Smooth muscle cell (in vitro differentiated cells): ENCODE measurements around the gene FOXR1. TPM values are rescaled to one million over a fixed set of nuclear protein-coding genes. Genes with fewer than 3 reads are reported as not detected.

Experiments
- DNase-seq: peaks from one replicate; lab custom pipeline; 2025; ENCODE audit not compliant: unreplicated experiment; lab: John Stamatoyannopoulos, UW
- H2AFZ ChIP-seq: fragments of 200-600 bp; sonication (generic); 2 replicates; pipeline ENCODE4 v1.6.0; 2016; ENCODE audit warnings: antibody characterized with exemption, low read depth, mild to moderate bottlenecking
- H3F3A ChIP-seq: fragments of 200-600 bp; sonication (generic); 2 replicates; pipeline ENCODE4 v1.6.0; 2017; ENCODE audit warnings: antibody characterized with exemption, low read depth
- H3K27ac ChIP-seq: fragments of 200-600 bp; sonication (generic); 2 replicates; pipeline ENCODE4 v1.5.1; 2016; ENCODE audit warnings: low read depth, mild to moderate bottlenecking
- H3K27me3 ChIP-seq: fragments of 200-600 bp; sonication (generic); 2 replicates; pipeline ENCODE4 v1.6.1; 2016; ENCODE audit warnings: low read depth, mild to moderate bottlenecking
- H3K36me3 ChIP-seq: fragments of 200-600 bp; sonication (generic); 2 replicates; pipeline ENCODE4 v1.5.1; 2016; ENCODE audit warnings: low read depth
- H3K4me1 ChIP-seq: fragments of 200-600 bp; sonication (generic); 2 replicates; pipeline ENCODE4 v1.5.1; 2016; ENCODE audit warnings: low read depth
- H3K4me2 ChIP-seq: fragments of 200-600 bp; sonication (generic); 2 replicates; pipeline ENCODE4 v1.6.0; 2016; ENCODE audit warnings: mild to moderate bottlenecking
- H3K4me3 ChIP-seq: fragments of 200-600 bp; sonication (generic); 2 replicates; pipeline ENCODE4 v1.5.1; 2016; ENCODE audit warnings: mild to moderate bottlenecking
- H3K79me2 ChIP-seq: fragments of 200-600 bp; sonication (generic); 2 replicates; pipeline ENCODE4 v1.6.0; 2016; ENCODE audit warnings: low read depth, mild to moderate bottlenecking
- H3K9ac ChIP-seq: fragments of 200-600 bp; sonication (generic); 2 replicates; pipeline ENCODE4 v1.6.0; 2016; ENCODE audit warnings: low read depth
- H3K9me3 ChIP-seq: fragments of 200-600 bp; sonication (generic); replicated peaks from 2 replicates; pipeline ENCODE4 v1.5.1; 2016; ENCODE audit warnings: low read depth
- H4K20me1 ChIP-seq: fragments of 200-600 bp; sonication (generic); 2 replicates; pipeline ENCODE4 v1.6.0; 2016; ENCODE audit warnings: low read depth
- CTCF ChIP-seq: fragments of 200-600 bp; sonication (generic); IDR thresholded peaks from 2 replicates; pipeline ENCODE4 v1.5.1; 2017; ENCODE audit warnings: borderline replicate concordance, mild to moderate bottlenecking, antibody characterized with exemption; ENCODE audit not compliant: insufficient read depth, poor library complexity, severe bottlenecking
- WGBS: methylation state at CpG from one replicate; pipeline ENCODE4 v1.1.7; 2016; ENCODE audit warnings: low lambda C conversion rate; 5-methylcytosine and 5-hydroxymethylcytosine counted together
- polyA plus RNA-seq: library from polyadenylated mRNA; unstranded; fragments of >200 nt; fragmentation: Nextera tagmentation; extraction: Ambion mirVana; gene quantifications from 2 replicates; pipeline ENCODE4 v1.2.1, GENCODE V29; 2016
- total RNA-seq: library from RNA; depleted of rRNA; stranded (reverse); fragments of >200 nt; gene quantifications from 2 replicates; pipeline ENCODE4 v1.2.3, GENCODE V29; 2014

Gene FOXR1
- total and polyA plus RNA-seq, 2 experiments from 2014 or later: not detected

- Histone ChIP-seq H3K27ac (peak overlapping the region; percentile 100), H3K4me3 (peak overlapping the region; percentile 82), H2AFZ (no peak overlapping the region), H3K4me2 (peak overlapping the region; percentile 91), H4K20me1 (peaks cover 53% of the 10 kb centered on the region), H3K27me3 (no peaks in the 10 kb centered on the region), H3K9ac (peak overlapping the region; percentile 84), H3K36me3 (no peaks in the 10 kb centered on the region), H3K79me2 (peaks cover 40% of the 10 kb centered on the region), H3F3A (peaks cover 27% of the 10 kb centered on the region), H3K9me3 (no peaks in the 10 kb centered on the region), H3K4me1 (peaks cover 53% of the 10 kb centered on the region)
- no peak for TF ChIP-seq CTCF
- DNase-seq: no peak
- 15% methylated on average over 7 of the region's 7 CpGs for WGBS
These were observed 47.6 kb upstream of the FOXR1 start for GRCh38 chr11:118923721-118924587.

- TF ChIP-seq CTCF: no peak
- H2AFZ ChIP-seq: no peak overlapping the region
These were observed 46.7 kb upstream of the FOXR1 start for GRCh38 chr11:118924591-118925585.

GRCh38 chr11:118927554-118928100, 43.9 kb upstream of the FOXR1 start:
- H3K36me3 ChIP-seq: no peaks in the 10 kb centered on the region
- peaks cover 5% of the 10 kb centered on the region for H3F3A ChIP-seq
- H3K9me3 ChIP-seq: no peaks in the 10 kb centered on the region
- no peak for TF ChIP-seq CTCF
- no peaks in the 10 kb centered on the region for H3K27me3 ChIP-seq
- peaks cover 26% of the 10 kb centered on the region for H4K20me1 ChIP-seq
- DNase-seq: no peak
- H3K9ac ChIP-seq: no peak overlapping the region
- WGBS: 20% methylated on average over 7 of the region's 7 CpGs
- peak overlapping the region; percentile 69 for H3K4me3 ChIP-seq
- no peak overlapping the region for H2AFZ ChIP-seq
- peak overlapping the region; percentile 85 for H3K27ac ChIP-seq
- H3K4me2 ChIP-seq: peak overlapping the region; percentile 89
- H3K79me2 ChIP-seq: peaks cover 27% of the 10 kb centered on the region
- peaks cover 22% of the 10 kb centered on the region for H3K4me1 ChIP-seq

More at GRCh38 chr11:118924591-118925585, 46.7 kb upstream of the FOXR1 start:
- H3K9ac ChIP-seq: peak overlapping the region; percentile 84
- peaks cover 40% of the 10 kb centered on the region for H3K79me2 ChIP-seq
- no peak for DNase-seq
- H3F3A ChIP-seq: peaks cover 21% of the 10 kb centered on the region
- H3K9me3 ChIP-seq: no peaks in the 10 kb centered on the region
- H4K20me1 ChIP-seq: peaks cover 53% of the 10 kb centered on the region
- H3K4me3 ChIP-seq: peak overlapping the region; percentile 82
- peak overlapping the region; percentile 91 for H3K4me2 ChIP-seq
- peak overlapping the region; percentile 100 for H3K27ac ChIP-seq
- no peaks in the 10 kb centered on the region for H3K27me3 ChIP-seq
- 0% methylated on average over 27 of the region's 45 CpGs for WGBS
- H3K4me1 ChIP-seq: peaks cover 44% of the 10 kb centered on the region
- H3K36me3 ChIP-seq: no peaks in the 10 kb centered on the region
